OCI-LY7 (cell line): ENCODE measurements around the gene VAMP5.

Source experiments
- CTCF ChIP-seq: fragments of 200-600 bp; sonication (generic); conservative IDR thresholded peaks from 2 replicates; pipeline ENCODE4 v1.5.1; 2014; ENCODE audit warnings: mild to moderate bottlenecking, antibody characterized with exemption, low read length, moderate library complexity, mixed read lengths
- EZH2phosphoT487 ChIP-seq: fragments of 200-600 bp; sonication (generic); IDR thresholded peaks from 2 replicates; pipeline ENCODE4 v1.6.1; 2018; ENCODE audit warnings: low read depth, borderline replicate concordance, mild to moderate bottlenecking, mixed run types, antibody characterized with exemption, low read length, moderate library complexity, mixed read lengths

GRCh38 chr2:85550486-85550885, 33.7 kb upstream of the VAMP5 start:
- no peak for TF ChIP-seq CTCF
- TF ChIP-seq EZH2phosphoT487 = no peak
